Gastroesophageal sphincter (tissue), 3 donors: ENCODE results near the gene FBXL20.

Source experiments
- CTCF ChIP-seq, 4 experiments: fragments of 200-600 bp in 2 of 4; fragments of 450-650 bp in 2 of 4; sonication (generic) in 1 of 4; IDR thresholded peaks; one replicate each; pipeline ENCODE4 v1.5.1; 2017 to 2019; ENCODE audit warnings: antibody characterized with exemption in 4 of 4, mild to moderate bottlenecking in 2 of 4, moderate library complexity in 2 of 4
- EP300 ChIP-seq: sonication (generic); formaldehyde crosslinking; IDR thresholded peaks from one replicate; pipeline ENCODE4 v1.6.1; 2017; ENCODE audit warnings: antibody characterized with exemption, mild to moderate bottlenecking

GRCh38 chr17:39401412-39402243 is at the start of gene FBXL20:
- TF ChIP-seq CTCF (IDR thresholded peaks at IDR 0.05) (peak in 2 of 4 experiments; percentile 6 to 28), EP300 (no peak)
